ENCODE results near the gene TCTN3.
A peak's percentile ranks its signal among the peaks of the same experiment; 100 is the strongest.
"Not testable (repeated sequence)": the region's sequence is repeated elsewhere in the genome, so short reads cannot be mapped to it uniquely, and the experiment has no call there.

TCTN3 gene

DNA sequence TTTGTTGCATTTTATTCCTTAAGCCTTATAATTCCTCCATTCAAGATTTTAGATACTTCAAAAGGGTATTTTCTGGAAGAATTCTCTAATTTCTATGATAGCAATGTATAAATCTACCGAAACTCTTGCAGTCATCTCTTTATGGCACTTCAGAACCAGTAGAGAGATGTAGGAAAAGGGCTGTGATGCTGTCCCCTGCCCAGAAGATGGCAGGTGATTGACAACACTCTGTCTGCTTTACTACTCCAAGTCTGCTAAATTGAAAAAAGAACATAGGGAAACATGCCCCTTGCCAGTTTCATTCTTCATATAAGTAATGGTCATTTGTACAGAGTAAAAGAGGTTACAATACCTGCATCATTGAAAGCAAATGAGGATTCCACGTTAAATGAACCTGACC is 5.1 kb downstream of the TCTN3 start:
- DNase-seq (ENCODE audit: low spot score) = no peak

DNA sequence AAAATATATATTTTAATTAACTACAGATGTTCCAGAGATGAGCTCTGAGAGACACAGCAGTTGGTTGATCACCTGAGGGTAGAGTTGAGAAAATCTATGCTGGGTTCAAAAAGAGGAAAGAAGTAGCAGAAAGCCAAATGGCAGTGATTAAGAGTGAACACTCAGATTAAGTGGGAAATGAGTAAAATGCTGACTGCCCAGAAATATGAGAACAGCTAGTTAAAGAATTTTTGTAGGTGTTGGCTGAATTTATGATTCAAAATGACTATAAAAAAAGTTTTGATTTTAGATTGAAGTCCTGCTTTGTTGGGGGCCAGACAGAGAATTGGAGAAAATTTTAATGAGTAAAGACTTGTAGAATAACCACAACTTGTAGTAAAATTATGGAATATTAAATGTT is 9.8 kb downstream of the TCTN3 start:
- DNase-seq (ENCODE audit: low spot score) = no peak

DNA sequence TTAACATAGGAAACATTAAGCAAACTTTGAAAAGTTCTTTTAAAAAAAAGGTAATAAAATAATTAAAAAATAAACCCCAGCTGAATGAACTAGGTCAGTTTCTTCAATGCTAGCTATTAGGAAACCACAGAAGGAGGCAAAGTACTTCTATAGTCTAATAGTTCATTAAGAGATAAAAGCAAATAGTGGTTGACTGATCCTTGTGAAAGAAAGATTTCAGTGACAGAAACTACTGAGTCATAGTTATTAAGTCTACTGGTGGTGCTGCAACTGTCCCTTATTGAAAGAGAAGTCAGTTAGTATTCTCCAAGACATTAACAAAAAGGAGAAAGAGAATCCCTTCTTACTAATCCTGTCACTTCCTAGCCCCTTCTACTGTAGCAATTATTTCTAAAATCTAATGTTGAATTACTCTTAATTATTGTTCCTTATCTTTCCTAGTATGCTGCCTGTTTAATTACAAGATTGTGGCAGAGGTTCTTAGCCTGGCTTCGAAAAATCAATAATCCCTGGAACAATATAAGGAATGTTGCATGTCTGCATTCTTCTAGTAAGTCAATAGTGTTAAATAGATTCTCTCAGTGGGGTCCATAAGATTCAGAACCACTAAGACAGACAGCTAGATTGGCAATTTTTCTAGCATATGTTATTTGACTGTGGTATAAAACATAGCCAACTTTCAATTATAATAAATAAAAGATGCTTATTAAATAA is 18.2 kb downstream of the TCTN3 start:
- no peak for DNase-seq (ENCODE audit: low spot score)

DNA sequence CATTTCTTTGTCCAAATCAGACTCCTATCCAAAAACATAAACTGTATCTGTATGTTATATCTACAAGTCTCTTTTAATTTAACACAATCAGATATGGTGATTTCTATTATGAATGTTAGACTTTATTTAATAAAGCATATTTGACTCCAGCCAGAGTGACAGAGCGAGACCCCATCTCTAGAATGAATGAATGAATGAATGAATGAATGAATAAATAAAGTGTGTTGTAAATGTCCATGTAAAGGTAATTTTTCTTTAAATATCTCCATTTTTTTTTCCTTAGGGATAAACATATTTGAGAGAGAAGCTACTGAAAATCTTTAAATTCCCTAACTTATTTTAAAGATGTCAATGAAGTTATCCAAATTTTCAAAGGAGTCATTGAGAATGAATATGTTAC is 19.1 kb downstream of the TCTN3 start:
- no peak for DNase-seq (ENCODE audit: low spot score)

DNA sequence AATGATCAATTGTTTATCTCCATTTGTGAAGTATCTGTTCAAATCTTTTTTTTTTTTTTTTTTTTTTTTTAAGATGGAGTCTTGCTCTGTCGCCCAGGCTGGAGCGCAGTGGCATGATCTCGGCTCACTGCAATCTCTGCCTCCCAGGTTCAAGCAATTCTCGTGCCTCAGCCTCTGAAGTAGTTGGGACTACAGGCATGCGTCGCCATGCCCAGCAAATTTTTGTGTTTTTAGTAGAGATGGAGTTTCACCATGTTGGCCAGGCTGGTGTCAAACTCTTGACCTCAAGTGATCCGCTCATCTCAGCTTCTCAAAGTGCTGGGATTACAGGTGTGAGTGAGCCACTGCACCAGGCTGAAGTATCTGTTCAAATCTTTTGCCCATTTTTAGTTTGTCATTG is 21.1 kb downstream of the TCTN3 start:
- not testable (repeated sequence) for DNase-seq (ENCODE audit: low spot score)

DNA sequence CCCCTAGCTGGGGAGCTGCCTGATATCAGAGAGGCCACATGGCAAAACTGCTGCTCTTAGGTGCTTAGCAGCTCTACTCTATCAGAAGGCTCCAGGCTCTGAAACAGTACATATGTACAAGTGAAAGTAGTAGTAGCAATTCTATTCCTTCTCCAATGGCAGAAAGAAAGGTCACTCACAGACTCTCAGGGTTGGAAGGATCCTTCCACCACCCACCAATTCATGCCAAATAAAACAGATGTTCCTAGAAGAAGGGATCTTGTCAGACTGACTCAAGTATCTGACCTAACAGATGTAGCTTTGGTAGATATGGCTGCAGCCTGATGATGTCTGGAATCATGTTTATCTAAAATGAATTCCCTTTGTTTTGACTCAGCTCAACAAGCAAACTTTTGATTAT is 29.2 kb downstream of the TCTN3 start:
- DNase-seq (ENCODE audit: low spot score) = no peak

DNA sequence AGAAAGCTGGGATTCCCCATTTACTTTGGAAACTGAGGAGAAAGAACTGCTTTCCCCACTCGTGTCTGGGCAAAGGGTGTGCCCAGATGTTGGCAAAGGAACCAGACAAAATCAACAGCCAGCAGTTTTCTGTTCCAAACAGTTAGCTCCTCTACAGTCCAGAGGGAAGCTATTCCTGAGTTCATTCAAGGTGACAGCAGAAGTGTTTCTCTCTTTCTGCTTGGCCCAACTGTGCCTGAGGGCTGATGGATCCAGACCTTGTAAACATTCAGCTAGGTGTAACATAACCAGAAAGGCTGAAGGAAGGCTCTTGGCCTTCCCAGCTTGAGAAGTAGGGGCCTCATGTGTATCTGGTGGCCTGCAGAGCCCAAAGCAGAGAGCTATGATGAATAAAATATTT is 30.2 kb downstream of the TCTN3 start:
- DNase-seq (ENCODE audit: low spot score) = no peak

DNA sequence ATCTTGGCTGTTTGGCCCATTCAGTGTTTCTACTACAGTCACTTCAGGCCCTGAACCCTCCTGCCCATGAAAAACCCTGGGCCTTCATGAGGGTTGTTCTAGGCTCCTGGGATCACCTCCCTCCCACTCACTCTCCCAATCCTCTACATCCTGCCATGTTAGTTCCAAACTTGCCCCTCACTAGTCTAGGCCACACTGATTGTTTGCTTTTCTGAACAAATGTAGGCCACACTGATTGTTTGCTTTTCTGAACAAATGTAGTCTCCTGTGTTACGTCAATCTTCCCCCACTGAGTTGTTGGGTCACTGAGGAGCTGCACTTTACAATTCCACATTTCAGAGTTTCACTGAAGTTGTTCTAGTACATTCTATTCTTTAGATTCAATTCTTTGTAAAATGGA is 31.9 kb downstream of the TCTN3 start:
- no peak for DNase-seq (ENCODE audit: low spot score)

DNA sequence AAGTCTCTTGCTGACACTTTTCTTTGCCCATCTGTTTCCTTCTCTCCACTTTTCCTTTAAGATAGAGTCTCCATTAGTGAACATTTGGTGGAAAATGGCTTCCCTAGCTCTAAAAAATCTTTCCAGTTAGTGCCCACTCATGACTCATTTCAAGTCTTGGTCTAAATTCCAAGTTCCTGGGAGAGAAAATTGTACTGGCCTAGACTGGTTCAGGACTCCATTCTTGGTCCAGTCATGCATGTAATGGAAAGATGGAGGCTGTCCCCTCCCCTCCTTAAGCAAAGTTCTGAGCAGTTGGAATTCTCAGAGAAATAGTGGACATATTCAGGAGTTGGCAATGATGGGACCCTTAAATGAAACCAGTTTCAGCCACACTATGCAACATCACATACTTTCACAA is 33.4 kb downstream of the TCTN3 start:
- no peak for DNase-seq (ENCODE audit: low spot score)

DNA sequence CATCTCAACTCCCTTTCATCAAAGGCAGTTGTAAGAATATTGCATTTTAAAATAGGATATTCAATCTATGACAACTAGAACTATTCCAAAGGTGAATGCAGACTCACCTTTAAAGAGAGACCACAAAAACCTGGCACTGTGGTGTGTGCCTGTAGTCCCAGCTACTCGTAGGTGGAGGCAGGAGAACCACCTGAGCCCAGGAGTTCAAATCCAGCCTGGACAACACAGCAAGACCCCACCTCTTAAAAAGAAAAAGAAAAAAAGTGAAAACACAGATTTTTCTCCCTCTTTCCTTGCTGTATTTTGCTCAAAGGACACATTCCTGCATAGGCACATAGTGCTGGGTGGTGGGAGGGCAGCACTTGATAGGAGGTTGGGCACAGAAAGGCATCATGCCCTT is 36.5 kb downstream of the TCTN3 start:
- no peak for DNase-seq (ENCODE audit: low spot score)

DNA sequence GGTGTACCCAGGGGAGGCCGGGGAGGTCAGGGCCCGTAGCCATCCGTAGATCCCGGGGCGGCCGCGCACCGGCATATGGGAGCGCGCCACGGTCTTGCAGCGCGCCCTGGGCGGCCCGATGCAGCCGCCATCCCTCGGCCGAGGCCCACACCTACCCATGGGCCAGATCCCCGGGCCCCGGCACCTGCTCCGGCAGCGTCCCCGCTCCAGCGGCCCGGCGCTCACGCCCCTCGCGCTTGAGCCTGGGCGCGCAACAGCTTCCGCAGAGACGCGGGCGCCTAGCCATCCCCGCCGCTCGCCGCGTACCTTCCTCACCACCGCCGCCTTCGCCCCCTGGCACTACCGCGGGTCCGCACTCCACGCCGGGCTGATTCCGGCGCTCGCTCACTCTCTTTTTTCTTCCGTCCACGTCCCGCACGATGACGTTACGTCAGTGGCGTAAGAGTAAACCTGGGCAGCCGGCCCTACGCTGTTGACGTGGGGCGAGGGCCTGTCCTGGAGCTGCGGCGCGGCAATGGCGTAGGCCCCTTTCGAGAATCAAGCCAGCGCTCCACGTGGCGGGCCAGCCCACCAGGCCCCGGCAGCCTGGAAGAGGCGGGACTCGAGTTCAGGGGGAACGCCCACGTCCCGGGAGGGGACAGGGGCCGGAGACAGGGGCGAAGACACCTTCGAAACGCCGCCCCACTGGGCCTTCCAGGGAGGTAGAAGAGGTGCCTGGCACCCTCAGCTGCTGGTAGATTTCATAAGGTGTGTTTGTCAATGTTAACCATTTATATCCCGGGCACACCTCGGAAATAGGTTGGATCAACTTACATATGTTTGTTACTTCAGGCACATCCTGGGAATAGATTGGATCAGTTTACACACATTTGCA is 37.2 kb downstream of the TCTN3 start, which contains the start of gene ALDH18A1:
ALDH18A1 (minus strand) TSS at position 421 of the 874 bp plus-strand sequence. CDS start 3,334 bp downstream, outside the sequence.
- DNase-seq (ENCODE audit: low spot score) = peak; percentile 91

DNA sequence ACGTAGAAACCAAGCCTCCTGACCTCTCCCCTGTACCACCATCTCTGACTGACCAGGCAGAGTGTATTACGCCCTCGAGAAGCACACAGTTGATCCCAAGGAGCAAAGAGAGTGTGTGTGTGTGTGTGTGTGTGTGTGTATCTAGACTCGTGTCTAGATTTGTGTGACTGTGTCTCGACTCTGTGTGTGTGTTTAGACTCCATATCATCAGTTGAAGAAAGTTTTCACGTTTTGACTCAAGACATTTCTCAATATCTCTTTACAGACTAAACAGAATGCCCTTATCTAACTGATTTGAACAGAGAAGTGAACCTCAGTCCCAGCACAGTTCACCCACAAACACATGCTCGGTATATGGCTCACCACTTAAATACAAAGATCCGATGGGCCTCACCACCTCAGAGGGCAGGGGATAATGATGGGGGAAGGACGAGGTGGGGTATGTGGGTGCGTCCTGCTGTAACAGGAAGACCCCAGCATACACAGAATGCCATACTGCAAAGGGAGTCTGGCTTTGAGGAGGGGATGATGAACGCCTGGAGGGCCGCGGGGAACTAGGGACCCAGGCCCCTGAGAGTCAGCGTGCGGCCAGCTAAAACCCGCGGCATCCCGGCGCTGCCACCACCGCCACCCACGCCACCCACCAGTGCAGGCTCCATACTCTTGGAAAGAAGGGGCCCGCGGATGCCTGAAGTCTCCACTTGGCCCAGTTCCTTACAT is 38.0 kb downstream of the TCTN3 start:
- DNase-seq (ENCODE audit: low spot score) = no peak

DNA sequence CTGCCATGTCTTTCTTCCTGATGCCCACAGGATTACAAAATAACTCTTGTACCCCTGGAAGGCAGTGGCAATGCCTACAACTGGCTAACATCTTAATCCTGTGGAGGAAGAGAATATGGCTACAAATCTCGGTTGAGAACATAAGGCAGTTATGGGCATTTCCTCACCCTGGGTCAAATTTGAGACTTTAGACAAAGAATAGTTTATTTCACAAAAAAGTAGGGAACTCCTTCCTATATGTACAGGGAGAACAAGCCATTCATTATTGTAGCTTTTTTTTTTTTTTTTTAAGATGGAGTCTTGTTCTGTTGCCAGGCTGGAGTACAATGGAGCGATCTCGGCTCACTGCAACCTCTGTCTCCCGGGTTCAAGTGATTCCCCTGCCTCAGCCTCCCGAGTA is 39.8 kb downstream of the TCTN3 start:
- DNase-seq (ENCODE audit: low spot score) = no peak

DNA sequence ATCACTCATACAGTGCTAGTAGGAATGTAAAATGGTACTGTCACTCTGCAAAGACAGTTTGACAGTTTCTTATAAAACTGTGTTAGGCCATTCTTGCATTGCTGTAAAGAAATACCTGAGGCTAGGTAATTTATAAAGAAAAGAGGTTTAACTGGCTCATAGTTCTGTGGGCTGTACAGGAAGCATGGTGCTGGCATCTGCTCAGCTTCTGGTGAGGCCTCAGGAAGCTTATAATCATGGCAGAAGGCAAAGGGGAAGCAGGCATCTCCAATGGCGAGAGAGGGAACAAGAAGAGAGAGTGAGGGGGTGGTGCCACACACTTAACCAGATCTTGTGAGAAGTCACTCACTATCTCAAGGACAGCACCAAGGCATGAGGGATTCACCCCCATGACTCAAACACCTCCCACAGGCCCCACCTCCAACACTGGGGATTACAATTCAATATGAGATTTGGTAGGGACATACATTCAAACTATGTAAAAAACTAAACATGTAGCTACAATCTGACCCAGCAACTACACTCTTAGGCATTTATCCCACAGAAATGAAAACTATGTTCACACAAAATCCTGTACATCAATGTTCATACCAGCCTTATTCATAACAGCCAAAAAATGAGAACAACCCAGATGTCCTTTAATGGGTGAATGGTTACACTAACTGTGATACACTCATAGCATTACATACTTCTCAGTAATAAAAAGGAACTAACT is 42.2 kb downstream of the TCTN3 start:
- DNase-seq (ENCODE audit: low spot score) = no peak

DNA sequence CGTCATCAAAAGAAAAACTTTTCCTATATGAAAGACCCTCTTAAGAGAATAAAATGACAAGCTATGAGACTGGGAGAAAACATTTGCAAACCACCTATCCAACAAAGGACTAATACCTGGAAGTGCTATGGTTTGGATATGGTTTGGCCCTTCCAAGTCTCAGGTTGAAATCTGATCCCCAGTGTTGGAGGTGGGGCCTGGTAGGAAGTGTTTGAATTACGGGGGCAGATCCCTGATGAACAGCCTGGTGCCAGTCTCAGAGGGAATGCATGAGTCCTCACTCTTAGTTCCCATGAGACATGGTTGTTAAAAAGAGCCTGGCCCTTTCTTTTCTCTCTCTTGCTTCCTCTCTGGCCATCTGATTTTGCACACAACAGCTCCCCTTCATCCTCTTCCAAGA is 43.5 kb downstream of the TCTN3 start:
- DNase-seq (ENCODE audit: low spot score) = no peak

DNA sequence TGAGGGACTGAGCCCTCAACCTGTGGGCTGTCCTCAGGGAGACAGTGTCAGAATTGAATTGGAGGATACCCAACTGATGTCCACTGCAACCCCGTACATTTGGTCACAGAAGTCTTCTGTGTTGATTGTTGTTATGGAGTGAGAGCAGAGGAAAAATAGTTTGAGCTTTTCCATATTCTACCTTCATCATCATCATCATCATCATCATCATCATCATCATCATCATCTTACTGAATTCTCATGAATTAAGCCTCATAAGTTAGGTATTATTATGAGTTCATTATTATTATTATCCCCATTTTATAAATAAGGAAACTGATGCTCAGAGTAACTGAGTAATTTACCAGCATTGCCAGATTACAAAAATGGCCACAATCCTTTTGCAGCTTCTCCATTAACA is 45.6 kb downstream of the TCTN3 start:
- no peak for DNase-seq (ENCODE audit: low spot score)

DNA sequence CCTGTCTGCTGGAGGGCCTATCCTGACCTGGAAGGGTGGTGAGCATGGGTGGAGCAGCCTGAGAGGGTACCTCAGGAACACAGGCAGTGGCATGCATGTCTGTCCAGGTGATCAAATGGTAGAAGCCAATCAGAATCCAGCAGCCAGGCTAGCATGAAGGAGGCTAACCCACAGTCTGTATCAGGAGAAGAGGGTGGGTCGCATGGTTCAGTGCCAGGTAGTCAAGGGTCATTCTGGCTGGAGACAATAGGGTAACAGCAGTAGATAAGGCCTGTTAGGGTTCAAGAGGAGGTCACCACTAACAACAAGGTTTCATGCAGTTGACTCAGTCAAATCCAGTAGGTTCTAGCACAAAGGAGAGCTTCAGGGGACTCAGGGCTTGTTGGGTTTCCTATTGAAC is 47.6 kb downstream of the TCTN3 start:
- DNase-seq (ENCODE audit: low spot score) = no peak

DNA sequence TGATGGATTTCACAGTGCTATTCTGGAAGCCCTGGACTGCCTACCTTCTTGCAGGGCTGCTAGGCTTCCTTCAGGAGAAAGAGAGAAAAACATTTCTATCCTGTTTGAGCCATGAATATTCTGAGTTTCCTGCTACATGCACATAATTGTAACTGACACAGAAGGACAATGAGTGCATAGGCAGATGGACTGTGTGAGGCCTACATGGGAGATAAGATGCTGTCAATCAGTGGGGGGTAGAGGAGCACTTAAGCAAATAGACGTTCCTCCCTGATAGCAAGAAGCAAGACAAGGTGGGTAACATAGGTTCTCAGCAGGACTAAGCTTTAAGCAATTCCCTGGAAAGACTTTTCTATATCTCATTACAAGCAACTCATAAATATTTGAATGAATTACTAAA is 48.8 kb downstream of the TCTN3 start:
- no peak for DNase-seq (ENCODE audit: low spot score)

DNA sequence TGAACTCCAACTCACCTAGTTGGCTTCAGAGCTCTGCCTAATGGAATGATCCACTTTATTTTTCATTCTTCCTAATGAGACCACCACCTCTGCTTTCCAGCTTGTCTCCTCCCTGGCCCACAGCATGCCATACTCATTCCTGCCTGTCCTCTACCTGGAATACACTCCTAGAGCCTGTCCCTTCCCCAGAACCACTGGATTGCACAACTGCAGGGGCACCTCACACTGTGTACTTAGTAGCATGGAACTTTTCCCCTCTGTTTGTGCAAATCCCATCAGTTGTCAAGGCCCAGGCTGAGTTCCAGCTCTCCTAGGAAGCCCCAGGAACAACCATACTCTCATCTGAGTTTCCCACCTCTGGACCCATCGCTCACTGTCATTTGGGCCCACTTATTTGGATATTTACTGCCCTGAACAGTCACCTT is 52.8 kb downstream of the TCTN3 start:
- no peak for DNase-seq (ENCODE audit: low spot score)

DNA sequence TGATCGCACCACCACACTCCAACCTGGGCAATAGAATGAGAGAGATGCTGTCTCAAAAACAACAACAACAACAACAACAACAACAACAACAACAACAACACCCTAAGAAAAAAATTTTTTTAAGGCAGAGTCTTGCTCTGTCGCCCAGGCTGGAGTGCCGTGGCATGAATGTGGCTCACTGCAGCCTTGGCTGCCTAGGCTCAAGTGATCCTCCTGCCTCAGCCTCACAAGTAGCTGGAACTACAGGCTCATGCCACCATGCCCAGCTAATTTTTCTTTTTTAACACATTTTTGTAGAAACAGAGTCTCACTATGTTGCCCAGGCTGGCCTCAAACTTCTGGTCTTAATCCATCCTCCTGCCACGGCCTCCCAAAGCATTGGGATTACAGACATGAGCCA is 55.8 kb downstream of the TCTN3 start:
- no peak for DNase-seq (ENCODE audit: low spot score)

DNA sequence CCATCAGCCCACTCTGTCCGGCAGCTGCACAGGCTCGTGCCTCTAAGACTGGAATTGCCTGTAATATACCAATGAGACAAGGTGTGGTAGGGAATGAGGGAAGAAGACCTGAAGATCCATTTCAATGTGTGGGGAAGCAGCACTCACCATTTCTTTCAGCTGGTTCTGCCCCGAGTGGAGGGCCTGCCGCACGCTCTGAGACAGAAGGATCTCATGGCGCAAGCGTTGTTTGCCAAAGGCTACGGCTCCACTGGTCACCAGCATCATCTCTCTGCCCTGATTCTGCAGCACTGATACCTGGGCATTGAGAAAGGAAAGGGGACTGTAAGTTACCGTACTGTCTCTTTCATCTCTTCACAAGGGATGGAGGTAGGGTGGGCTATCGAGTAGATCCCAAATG is 56.6 kb downstream of the TCTN3 start:
- DNase-seq (ENCODE audit: low spot score) = no peak

DNA sequence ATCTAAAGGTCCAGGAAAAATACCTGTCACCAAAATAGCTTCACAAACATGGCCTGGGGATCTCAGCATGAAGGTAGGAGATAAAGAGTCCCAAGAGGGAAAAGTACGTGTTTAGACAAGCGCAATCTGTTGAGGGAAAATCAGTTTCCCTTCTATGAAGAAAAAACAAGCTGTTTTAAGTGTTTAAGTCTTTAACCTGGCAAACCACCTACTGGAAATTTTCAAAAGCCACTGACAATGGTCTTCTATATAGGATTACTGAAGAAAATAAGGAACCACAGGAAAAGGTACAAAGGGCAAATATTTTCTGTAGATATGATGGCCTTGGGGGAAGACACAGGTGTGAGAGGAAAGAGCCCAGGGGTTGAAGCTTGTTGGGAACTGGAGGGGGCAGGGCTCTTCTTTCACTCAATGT is 58.4 kb downstream of the TCTN3 start:
- DNase-seq (ENCODE audit: low spot score) = no peak

Measured in D341Med (cell line).